Lower leg skin (tissue), 4 donors: ENCODE data around the gene SERTAD2. TPM values are rescaled to one million over a fixed set of nuclear protein-coding genes. Genes with fewer than 3 reads are reported as not detected.

ENCODE experiments used
- DNase-seq, 2 donors: peaks; one replicate each; pipeline ENCODE4 v3.0.0-alpha.2; 2019; ENCODE audit warnings: low spot score in 2 of 2
- H3K4me3 ChIP-seq: fragments of 200-600 bp; sonication (generic); 2 replicates; pipeline ENCODE4 v1.5.1; 2017; ENCODE audit warnings: mild to moderate bottlenecking, low read depth; ENCODE audit not compliant: poor library complexity, severe bottlenecking
- POLR2A ChIP-seq, 2 donors: fragments of 450-650 bp; IDR thresholded peaks; one replicate each; pipeline ENCODE4 v1.6.1; 2016 to 2017; ENCODE audit warnings: antibody characterized with exemption in 2 of 2, mild to moderate bottlenecking in 1 of 2, moderate library complexity in 1 of 2
- WGBS, 2 donors: methylation state at CpG; one replicate each; pipeline ENCODE4 v1.1.5; 2018; 5-methylcytosine and 5-hydroxymethylcytosine counted together
- intact Hi-C: fragments of 100-400 bp; cut with DNase I; formaldehyde crosslinking; loops from one replicate; pipeline ENCODE4 v1.15.0; 2023; ENCODE audit warnings: low total_unique reads
- total RNA-seq, 4 donors: library from RNA; depleted of rRNA; stranded (reverse); fragments of >200 nt; gene quantifications; one replicate each; pipeline ENCODE4 v1.1.0, GENCODE V29; 2016
- TF ChIP-seq, protein P1 (sequence below), 3 donors: fragments of 450-650 bp; IDR thresholded peaks; one replicate each; pipeline ENCODE4 v1.5.1; 2016; ENCODE audit warnings: antibody characterized with exemption in 3 of 3, mild to moderate bottlenecking in 3 of 3, moderate library complexity in 2 of 3

SERTAD2 gene
- total RNA-seq, 4 donors from 2014 or later: 27.7 to 31.8 (median 30.7) TPM

DNA sequence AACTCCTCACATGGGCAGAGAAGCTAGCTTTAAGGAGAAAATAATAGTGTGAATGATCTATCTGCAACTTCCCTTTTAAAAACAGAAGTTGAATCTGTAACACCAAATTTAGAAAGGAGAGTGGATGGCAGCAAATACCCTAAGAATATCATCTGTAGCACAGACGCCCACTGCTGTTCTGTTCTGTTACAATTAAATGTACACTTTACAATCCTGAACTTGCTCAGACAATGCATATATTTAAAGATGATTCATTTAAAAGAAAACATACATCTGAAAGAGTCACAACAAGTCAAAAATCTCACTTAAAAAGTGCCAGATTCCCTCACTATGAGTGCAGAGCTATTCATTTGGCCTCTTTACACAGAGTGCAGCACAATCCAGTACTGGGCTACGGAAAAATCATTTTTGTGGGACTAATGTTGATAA lies 8.0 kb upstream of the SERTAD2 start:
- no peak overlapping the region for H3K4me3 ChIP-seq
- intact Hi-C loops: no loop called here
- no peak for TF ChIP-seq POLR2A (IDR thresholded peaks at IDR 0.05)
- TF ChIP-seq, protein P1, sequence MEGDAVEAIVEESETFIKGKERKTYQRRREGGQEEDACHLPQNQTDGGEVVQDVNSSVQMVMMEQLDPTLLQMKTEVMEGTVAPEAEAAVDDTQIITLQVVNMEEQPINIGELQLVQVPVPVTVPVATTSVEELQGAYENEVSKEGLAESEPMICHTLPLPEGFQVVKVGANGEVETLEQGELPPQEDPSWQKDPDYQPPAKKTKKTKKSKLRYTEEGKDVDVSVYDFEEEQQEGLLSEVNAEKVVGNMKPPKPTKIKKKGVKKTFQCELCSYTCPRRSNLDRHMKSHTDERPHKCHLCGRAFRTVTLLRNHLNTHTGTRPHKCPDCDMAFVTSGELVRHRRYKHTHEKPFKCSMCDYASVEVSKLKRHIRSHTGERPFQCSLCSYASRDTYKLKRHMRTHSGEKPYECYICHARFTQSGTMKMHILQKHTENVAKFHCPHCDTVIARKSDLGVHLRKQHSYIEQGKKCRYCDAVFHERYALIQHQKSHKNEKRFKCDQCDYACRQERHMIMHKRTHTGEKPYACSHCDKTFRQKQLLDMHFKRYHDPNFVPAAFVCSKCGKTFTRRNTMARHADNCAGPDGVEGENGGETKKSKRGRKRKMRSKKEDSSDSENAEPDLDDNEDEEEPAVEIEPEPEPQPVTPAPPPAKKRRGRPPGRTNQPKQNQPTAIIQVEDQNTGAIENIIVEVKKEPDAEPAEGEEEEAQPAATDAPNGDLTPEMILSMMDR (IDR thresholded peaks at IDR 0.05): no peak
- no peak for DNase-seq
- 68 to 70% methylated on average over 2 of the region's 2 CpGs for WGBS, 2 donors

DNA sequence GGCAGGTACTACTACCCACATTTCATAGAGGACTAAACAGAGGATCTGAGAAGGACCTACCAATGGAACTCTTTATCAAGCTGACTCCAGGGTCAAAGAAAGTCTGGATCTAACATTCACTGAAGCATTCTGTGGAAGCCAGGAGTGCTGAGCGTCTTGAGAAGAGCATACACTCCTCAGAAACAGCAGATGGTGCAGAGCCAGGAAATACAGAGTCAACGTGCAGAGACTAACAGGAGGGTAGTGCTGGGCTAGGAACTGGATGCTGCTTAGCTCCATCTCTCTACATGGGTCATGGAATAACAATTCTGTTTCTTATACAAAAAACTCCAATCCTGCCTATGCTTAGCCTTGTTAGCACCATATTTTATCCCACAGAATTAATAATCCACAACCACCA lies 5.5 kb upstream of the SERTAD2 start:
- H3K4me3 ChIP-seq: no peak overlapping the region
- intact Hi-C loops: no loop called here
- WGBS, 2 donors: 82 to 86% methylated on average over 2 of the region's 2 CpGs
- DNase-seq: no peak
- no peak for TF ChIP-seq POLR2A (IDR thresholded peaks at IDR 0.05)
- TF ChIP-seq, protein P1 (IDR thresholded peaks at IDR 0.05): no peak

DNA sequence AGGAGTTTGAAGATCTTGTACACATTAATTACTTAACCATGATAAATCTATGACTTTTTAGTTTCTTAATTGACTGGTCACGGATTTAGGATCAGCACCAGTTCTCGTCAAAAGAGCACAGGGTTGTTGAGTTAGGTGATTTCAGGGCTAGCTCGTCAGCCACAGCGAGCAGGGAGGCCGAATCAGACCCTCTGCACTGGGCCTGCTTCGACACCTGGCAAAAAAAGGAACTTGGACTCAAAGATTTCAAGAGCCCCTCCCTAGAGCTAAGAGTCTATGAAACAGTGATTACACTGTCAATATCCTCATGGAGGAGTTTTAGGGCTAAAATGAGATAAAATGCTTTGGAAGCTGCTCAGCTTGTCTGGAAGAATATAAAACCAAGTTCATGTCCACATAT lies 4.6 kb upstream of the SERTAD2 start:
- no peak overlapping the region for H3K4me3 ChIP-seq
- WGBS, 2 donors: 89 to 96% methylated on average over 6 of the region's 6 CpGs
- intact Hi-C loops: no loop called here
- no peak for DNase-seq
- no peak for TF ChIP-seq POLR2A (IDR thresholded peaks at IDR 0.05)
- TF ChIP-seq, protein P1 (IDR thresholded peaks at IDR 0.05): no peak

DNA sequence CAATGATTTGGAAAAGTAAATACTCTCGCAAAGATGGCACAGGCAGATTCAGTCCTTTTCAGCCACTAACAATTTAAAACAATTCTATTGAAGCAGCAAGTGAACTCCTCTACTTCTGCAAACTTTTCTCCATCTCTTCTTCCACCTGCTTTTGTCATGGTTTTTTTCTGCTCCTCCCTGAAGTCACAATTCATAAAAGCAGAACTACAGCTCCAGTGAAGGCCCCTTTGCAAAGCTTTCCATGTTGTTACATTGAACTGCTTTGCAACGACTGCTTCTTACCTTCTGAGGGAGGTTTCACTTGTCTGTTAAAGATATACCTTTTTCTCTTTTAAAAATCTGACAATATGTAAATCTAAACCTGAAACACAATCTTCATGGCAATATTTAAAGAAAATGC lies 3.7 kb upstream of the SERTAD2 start:
- WGBS, 2 donors: 89 to 92% methylated on average over 2 of the region's 2 CpGs
- no peak for TF ChIP-seq POLR2A (IDR thresholded peaks at IDR 0.05)
- TF ChIP-seq, protein P1 (IDR thresholded peaks at IDR 0.05): no peak
- intact Hi-C loops: no loop called here
- H3K4me3 ChIP-seq: no peak overlapping the region
- DNase-seq: no peak

DNA sequence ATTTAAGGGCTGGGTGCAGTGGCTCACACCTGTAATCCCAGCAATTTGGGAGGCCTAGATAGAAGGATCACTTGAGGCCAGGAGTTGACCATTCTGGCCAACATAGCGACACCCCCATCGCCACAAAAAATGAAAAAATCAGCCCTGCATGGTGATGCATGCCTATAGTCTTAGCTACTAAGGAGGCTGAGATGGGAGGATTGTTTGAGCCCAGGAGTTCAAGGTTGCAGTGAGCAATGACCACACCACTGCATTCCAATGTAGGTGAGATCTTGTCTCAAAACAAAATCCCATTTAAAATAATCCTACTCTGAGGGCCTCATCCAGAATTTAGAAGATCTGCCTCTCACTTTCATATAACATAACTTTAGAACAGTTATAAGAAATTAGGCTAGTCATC lies 2.7 kb upstream of the SERTAD2 start:
- no peak for DNase-seq
- H3K4me3 ChIP-seq: no peak overlapping the region
- TF ChIP-seq, protein P1 (IDR thresholded peaks at IDR 0.05): no peak
- no peak for TF ChIP-seq POLR2A (IDR thresholded peaks at IDR 0.05)
- 91 to 94% methylated on average over 2 of the region's 2 CpGs for WGBS, 2 donors
- intact Hi-C loops: no loop called here

DNA sequence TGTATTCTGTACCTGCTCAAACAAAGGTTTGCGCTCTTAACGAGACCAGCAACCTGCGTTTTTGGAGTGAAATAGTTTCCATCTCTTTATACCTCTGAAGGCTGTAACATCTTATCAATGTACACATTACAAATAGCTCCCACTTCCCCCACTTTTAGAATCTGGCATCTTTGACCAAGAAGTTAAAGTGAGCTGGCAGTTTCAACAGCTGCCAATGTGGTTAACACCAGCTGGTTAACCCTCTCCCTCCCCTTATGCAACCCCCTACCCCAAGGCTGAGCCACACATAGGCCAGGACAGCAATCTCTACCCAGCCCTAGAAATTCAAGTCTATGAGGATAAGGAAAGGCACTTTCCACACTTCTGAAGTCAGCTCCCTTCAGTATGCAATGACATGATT lies 2.2 kb upstream of the SERTAD2 start:
- DNase-seq: no peak
- TF ChIP-seq POLR2A (IDR thresholded peaks at IDR 0.05): no peak
- TF ChIP-seq, protein P1 (IDR thresholded peaks at IDR 0.05): no peak
- no peak overlapping the region for H3K4me3 ChIP-seq
- intact Hi-C loops: no loop called here
- WGBS, 2 donors: 67 to 77% methylated on average over 3 of the region's 3 CpGs
